PC-9 (cell line): ENCODE results near the gene KCNC4. TPM values are rescaled to one million over a fixed set of nuclear protein-coding genes. Genes with fewer than 3 reads are reported as not detected.

Source experiments
- BruUV-seq: library from RNA; stranded (reverse); fragments of 400-500 nt; replicated peaks from 2 replicates; lab custom pipeline; 2021; lab: Mats Ljungman, UMichigan
- CTCF ChIA-PET: fragments of 300-600 bp; sonication (Branson Sonifier 250); formaldehyde crosslinking; loops from one replicate; lab custom pipeline; 2022; ENCODE audit warnings: antibody characterized with exemption; lab: Charles Lee
- POLR2A ChIA-PET: fragments of 300-600 bp; sonication (Branson Sonifier 250); formaldehyde crosslinking; loops from one replicate; lab custom pipeline; 2022; ENCODE audit warnings: antibody characterized with exemption; ENCODE audit not compliant: unreplicated experiment; lab: Charles Lee
- DNase-seq, 2 experiments: peaks; one replicate each; pipeline versions ENCODE4 v3.0.0 to v3.0.0-alpha.2; 2015 to 2022; ENCODE audit warnings: mixed read lengths in 1 of 2
- H2AFZ ChIP-seq: fragments of 200-600 bp; sonication (generic); 2 replicates; pipeline ENCODE4 v1.8.1; 2017; ENCODE audit warnings: antibody characterized with exemption
- H3F3A ChIP-seq: fragments of 200-600 bp; sonication (generic); 2 replicates; pipeline ENCODE4 v1.8.1; 2017; ENCODE audit warnings: antibody characterized with exemption, mild to moderate bottlenecking, low read depth; ENCODE audit not compliant: insufficient read depth
- H3K27ac ChIP-seq: fragments of 200-600 bp; sonication (generic); 2 replicates; pipeline ENCODE4 v1.6.1; 2016; ENCODE audit warnings: mixed run types
- H3K27me3 ChIP-seq: fragments of 200-600 bp; sonication (generic); 2 replicates; pipeline ENCODE4 v1.6.1; 2016; ENCODE audit warnings: low read depth, mixed run types; ENCODE audit not compliant: insufficient read depth
- H3K36me3 ChIP-seq: fragments of 200-600 bp; sonication (generic); 2 replicates; pipeline ENCODE4 v1.6.1; 2016; ENCODE audit warnings: low read depth, mixed run types
- H3K4me1 ChIP-seq: fragments of 200-600 bp; sonication (generic); replicated peaks from 2 replicates; pipeline ENCODE4 v1.6.1; 2016; ENCODE audit warnings: mixed run types; ENCODE audit not compliant: insufficient read depth
- H3K4me2 ChIP-seq: fragments of 200-600 bp; sonication (generic); 2 replicates; pipeline ENCODE4 v1.6.1; 2017; ENCODE audit warnings: mixed run types
- H3K4me3 ChIP-seq: fragments of 200-600 bp; sonication (generic); 2 replicates; pipeline ENCODE4 v1.6.1; 2016; ENCODE audit warnings: mixed run types
- H3K79me2 ChIP-seq: fragments of 200-600 bp; sonication (generic); 2 replicates; pipeline ENCODE4 v1.6.1; 2017; ENCODE audit warnings: low read depth, mixed run types
- H3K9me2 ChIP-seq: fragments of 200-600 bp; sonication (generic); 2 replicates; pipeline ENCODE4 v1.8.1; 2017; ENCODE audit warnings: mild to moderate bottlenecking; ENCODE audit not compliant: insufficient read depth
- H3K9me3 ChIP-seq: fragments of 200-600 bp; sonication (generic); 2 replicates; pipeline ENCODE4 v1.8.1; 2016; ENCODE audit warnings: low read depth; ENCODE audit not compliant: insufficient read depth
- H4K20me1 ChIP-seq: fragments of 200-600 bp; sonication (generic); 2 replicates; pipeline ENCODE4 v1.8.1; 2017; ENCODE audit not compliant: insufficient read depth
- EZH2 ChIP-seq: fragments of 200-600 bp; sonication (generic); IDR thresholded peaks from 2 replicates; pipeline ENCODE4 v1.8.0; 2017; ENCODE audit warnings: antibody characterized with exemption, low read depth
- intact Hi-C: fragments of 100-400 bp; cut with micrococcal nuclease; formaldehyde crosslinking; loops from one replicate; pipeline ENCODE4 v1.10.0; 2022; ENCODE audit not compliant: unreplicated experiment
- total RNA-seq: library from RNA; stranded (reverse); gene quantifications from 2 replicates; pipeline ENCODE4 v1.2.3, GENCODE V29; 2021
- TF ChIP-seq, protein P1 (sequence below): fragments of 200-600 bp; sonication (generic); conservative IDR thresholded peaks from 2 replicates; pipeline ENCODE4 v1.6.1; 2017; ENCODE audit warnings: mixed run types, antibody characterized with exemption, mild to moderate bottlenecking, moderate library complexity

KCNC4 gene
- total RNA-seq, 1 experiment from 2014 or later: 8.6 TPM

DNA sequence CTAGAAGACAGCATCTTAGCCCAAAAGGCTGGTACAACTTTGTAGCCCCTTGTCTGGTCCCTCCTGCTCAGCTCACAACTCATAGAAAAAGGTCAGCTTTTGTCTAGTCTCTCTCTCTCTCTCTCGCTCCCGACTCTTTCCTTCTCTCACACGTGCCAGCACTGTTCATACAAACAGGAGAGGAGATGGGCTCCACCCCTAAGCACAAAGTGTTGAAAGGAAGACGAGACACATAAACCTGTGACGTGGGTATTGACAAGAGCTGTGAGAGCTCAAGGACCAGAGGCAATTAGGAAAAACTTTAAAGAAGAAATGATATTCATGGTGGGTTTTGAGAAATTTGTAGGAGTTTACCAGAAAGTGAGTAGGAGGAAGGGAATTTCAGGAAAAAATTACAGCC lies 23.6 kb upstream of the KCNC4 start:
- BruUV-seq: no TSS peak
- peak overlapping the region; percentile 89 for H3K27ac ChIP-seq
- H3K4me1 ChIP-seq: peaks cover 62% of the 10 kb centered on the region
- no peaks in the 10 kb centered on the region for H3K79me2 ChIP-seq
- TF ChIP-seq, protein P1, sequence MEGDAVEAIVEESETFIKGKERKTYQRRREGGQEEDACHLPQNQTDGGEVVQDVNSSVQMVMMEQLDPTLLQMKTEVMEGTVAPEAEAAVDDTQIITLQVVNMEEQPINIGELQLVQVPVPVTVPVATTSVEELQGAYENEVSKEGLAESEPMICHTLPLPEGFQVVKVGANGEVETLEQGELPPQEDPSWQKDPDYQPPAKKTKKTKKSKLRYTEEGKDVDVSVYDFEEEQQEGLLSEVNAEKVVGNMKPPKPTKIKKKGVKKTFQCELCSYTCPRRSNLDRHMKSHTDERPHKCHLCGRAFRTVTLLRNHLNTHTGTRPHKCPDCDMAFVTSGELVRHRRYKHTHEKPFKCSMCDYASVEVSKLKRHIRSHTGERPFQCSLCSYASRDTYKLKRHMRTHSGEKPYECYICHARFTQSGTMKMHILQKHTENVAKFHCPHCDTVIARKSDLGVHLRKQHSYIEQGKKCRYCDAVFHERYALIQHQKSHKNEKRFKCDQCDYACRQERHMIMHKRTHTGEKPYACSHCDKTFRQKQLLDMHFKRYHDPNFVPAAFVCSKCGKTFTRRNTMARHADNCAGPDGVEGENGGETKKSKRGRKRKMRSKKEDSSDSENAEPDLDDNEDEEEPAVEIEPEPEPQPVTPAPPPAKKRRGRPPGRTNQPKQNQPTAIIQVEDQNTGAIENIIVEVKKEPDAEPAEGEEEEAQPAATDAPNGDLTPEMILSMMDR: no peak
- TF ChIP-seq EZH2: no peak
- no peaks in the 10 kb centered on the region for H3K9me3 ChIP-seq
- peak overlapping the region; percentile 78 for H3K4me2 ChIP-seq
- peaks cover 43% of the 10 kb centered on the region for H3F3A ChIP-seq
- no peak for DNase-seq
- ChIA-PET CTCF (interaction anchor here (0.6 kb wide), 1 partner anchor 198 kb away, joined by 3 read pairs; no protein-coding TSS in a partner anchor), POLR2A (interaction anchor here (0.8 kb wide), 1 partner anchor 531 kb away, joined by 5 read pairs; the partner anchor contains the start of gene GSTM4)
- H3K36me3 ChIP-seq: no peaks in the 10 kb centered on the region
- H3K4me3 ChIP-seq: no peak overlapping the region; the same call in 1 of the 2 replicates
- no peaks in the 10 kb centered on the region for H3K27me3 ChIP-seq
- no peaks in the 10 kb centered on the region for H3K9me2 ChIP-seq
- intact Hi-C loops: no loop called here
- H4K20me1 ChIP-seq: no peaks in the 10 kb centered on the region
- H2AFZ ChIP-seq: no peak overlapping the region

DNA sequence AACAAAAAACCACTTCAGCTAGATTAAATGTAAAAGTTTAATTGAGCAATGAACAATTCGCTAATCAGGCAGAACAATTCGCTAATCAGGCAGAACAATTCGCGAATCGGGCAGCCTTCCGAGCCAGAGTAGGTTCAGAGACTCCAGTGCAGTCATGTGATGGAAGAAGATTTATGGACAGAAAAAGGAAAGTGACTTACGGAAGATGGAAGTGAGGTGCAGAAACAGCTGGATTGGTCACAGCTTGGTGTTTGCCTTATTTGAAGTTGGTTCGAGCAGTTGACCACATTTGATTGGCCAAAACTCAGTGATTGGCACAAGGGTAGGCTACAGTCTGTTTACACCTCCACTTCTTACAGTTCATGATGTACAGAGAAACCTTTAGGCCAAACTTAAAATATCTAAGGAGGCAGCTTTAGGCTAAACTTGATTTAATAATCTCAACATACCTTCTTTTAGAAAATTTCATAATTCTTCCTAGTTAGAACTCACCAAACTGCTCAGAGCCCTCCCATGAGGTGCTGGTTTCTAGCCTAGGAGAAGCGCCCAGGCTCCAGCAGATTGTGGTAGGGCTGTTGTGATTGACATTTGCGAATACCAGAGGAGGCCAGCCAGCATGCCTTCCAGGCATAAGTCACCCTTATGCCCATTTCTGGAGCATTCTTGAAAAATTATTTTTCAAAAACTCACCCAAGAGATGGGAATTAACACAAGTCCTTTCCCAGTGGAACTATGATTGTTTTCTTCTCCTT lies 22.8 kb upstream of the KCNC4 start:
- H3F3A ChIP-seq: peaks cover 43% of the 10 kb centered on the region
- H3K9me3 ChIP-seq: no peaks in the 10 kb centered on the region
- no peak for TF ChIP-seq EZH2
- TF ChIP-seq, protein P1: no peak
- H4K20me1 ChIP-seq: no peaks in the 10 kb centered on the region
- intact Hi-C loops: no loop called here
- ChIA-PET CTCF (no interaction called here), POLR2A (no interaction called here)
- H3K27ac ChIP-seq: peak overlapping the region; percentile 89
- DNase-seq: peak; percentile 69 to 93
- H3K4me1 ChIP-seq: peaks cover 62% of the 10 kb centered on the region
- peak overlapping the region; percentile 78 for H3K4me2 ChIP-seq
- H3K9me2 ChIP-seq: no peaks in the 10 kb centered on the region
- no peaks in the 10 kb centered on the region for H3K79me2 ChIP-seq
- peak overlapping the region; percentile 37; the same call in 1 of the 2 replicates for H3K4me3 ChIP-seq
- no peaks in the 10 kb centered on the region for H3K27me3 ChIP-seq
- H2AFZ ChIP-seq: no peak overlapping the region
- no peaks in the 10 kb centered on the region for H3K36me3 ChIP-seq
- BruUV-seq: no TSS peak

DNA sequence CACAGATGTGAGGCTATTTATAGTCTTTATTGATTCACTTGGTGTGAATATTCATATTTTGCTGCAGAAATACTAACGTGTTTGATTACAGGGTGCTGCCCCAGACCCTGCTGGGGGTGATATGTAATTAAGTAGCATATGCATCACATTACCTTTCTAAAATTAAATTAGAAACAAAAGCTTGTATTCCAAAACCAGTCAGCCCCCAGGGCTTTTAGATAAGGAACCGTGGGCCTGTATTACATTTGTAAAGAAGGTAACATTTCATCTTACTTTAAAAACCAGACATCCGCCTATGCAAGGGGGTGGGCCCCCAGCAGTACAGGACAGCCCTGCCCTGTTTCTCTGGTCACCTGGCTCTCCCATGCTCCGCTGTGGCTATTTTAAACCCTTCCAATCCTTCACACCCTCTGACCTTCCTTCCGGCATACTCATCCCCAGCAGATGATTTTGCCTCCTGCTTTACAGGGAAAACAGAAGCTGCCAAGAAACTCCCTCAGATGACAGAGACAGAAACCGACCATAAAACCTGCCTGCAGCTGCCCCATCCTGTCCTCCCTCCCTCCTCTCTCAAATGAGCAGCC lies 22.0 kb upstream of the KCNC4 start:
- no peak overlapping the region for H2AFZ ChIP-seq
- no peaks in the 10 kb centered on the region for H3K9me2 ChIP-seq
- H3K79me2 ChIP-seq: no peaks in the 10 kb centered on the region
- peak overlapping the region; percentile 78 for H3K4me2 ChIP-seq
- peak overlapping the region; percentile 89 for H3K27ac ChIP-seq
- TF ChIP-seq EZH2: no peak
- TF ChIP-seq, protein P1: no peak; the same call in 1 of the 2 replicates
- CTCF ChIA-PET: no interaction called here
- no peaks in the 10 kb centered on the region for H3K9me3 ChIP-seq
- peak overlapping the region; percentile 37; the same call in 1 of the 2 replicates for H3K4me3 ChIP-seq
- intact Hi-C loops: no loop called here
- H3K4me1 ChIP-seq: peaks cover 62% of the 10 kb centered on the region
- H3K36me3 ChIP-seq: no peaks in the 10 kb centered on the region
- BruUV-seq: no TSS peak
- no peaks in the 10 kb centered on the region for H4K20me1 ChIP-seq
- POLR2A ChIA-PET: interaction anchor here (0.6 to 0.7 kb wide), 3 partner anchors 143 to 1646 kb away, joined by 4 to 5 read pairs (median 5); partner anchors contain the start of gene SLC16A4
- DNase-seq: peak; percentile 46 to 83
- no peaks in the 10 kb centered on the region for H3K27me3 ChIP-seq
- peaks cover 43% of the 10 kb centered on the region for H3F3A ChIP-seq
